Measurements from ENCODE around the gene ITGA6. TPM values are rescaled to one million over a fixed set of nuclear protein-coding genes. Genes with fewer than 3 reads are reported as not detected.

ITGA6 gene
- total RNA-seq, 1 donor from 2014 or later, result 83.8 TPM

DNA sequence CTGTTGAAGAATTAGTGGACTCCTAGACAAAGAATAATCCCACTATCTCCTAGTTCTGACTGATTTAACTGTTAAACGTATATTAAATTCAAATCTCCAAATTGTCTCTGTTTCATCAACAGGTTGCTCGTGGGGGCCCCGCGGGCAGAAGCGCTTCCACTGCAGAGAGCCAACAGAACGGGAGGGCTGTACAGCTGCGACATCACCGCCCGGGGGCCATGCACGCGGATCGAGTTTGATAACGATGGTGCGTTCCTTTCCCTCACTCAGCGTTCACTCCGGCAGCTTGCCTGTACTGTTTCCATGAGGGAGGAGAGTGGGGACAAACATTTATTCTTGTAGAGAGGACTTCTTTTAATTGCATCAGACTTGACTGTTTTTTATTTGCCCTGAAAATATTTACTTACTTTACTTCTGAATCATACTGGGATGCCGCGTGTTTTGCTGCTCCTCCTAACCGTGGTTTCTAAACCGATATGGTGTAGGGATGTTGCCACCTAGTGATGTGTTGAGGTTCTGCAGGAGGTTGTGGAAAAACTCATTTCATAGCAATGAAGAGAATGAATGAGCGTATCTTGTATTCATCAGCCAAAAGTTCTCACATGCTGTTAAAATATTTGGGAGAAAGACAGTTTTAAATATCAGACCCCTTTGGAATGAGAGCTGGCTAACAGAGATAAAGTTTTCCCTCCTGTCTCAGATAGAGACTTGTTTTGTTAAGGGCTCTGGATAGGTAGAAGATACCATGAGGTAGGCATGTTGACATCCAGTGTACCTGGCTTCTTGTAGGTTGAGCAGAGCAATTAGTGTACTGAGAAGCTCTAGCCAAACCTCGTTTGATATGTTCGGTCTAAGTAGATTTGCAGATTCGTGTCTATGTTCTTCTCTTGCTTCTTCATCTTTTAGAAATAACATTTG lies 38.3 kb downstream of the ITGA6 start:
- Mint-ChIP-seq H3K27ac (no peak overlapping the region), H3K4me1 (ENCODE audit: low read depth) (peaks cover 13% of the 10 kb centered on the region), H3K4me3 (ENCODE audit: low read depth) (peak overlapping the region; percentile 29), H3K36me3 (ENCODE audit: insufficient read depth) (peaks cover 10% of the 10 kb centered on the region), H3K27me3 (no peaks in the 10 kb centered on the region), H3K9me3 (ENCODE audit: low read depth) (no peaks in the 10 kb centered on the region)
- TF ChIP-seq, protein P1, sequence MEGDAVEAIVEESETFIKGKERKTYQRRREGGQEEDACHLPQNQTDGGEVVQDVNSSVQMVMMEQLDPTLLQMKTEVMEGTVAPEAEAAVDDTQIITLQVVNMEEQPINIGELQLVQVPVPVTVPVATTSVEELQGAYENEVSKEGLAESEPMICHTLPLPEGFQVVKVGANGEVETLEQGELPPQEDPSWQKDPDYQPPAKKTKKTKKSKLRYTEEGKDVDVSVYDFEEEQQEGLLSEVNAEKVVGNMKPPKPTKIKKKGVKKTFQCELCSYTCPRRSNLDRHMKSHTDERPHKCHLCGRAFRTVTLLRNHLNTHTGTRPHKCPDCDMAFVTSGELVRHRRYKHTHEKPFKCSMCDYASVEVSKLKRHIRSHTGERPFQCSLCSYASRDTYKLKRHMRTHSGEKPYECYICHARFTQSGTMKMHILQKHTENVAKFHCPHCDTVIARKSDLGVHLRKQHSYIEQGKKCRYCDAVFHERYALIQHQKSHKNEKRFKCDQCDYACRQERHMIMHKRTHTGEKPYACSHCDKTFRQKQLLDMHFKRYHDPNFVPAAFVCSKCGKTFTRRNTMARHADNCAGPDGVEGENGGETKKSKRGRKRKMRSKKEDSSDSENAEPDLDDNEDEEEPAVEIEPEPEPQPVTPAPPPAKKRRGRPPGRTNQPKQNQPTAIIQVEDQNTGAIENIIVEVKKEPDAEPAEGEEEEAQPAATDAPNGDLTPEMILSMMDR (IDR thresholded peaks at IDR 0.05; ENCODE audit: unreplicated experiment), result peak; percentile 86
- peak; percentile 34 for DNase-seq (ENCODE audit: low spot score, unreplicated experiment)

- Mint-ChIP-seq H3K4me3 (ENCODE audit: low read depth) (no peak overlapping the region), H3K4me1 (ENCODE audit: low read depth) (peaks cover 13% of the 10 kb centered on the region), H3K27ac (no peak overlapping the region), H3K36me3 (ENCODE audit: insufficient read depth) (peaks cover 13% of the 10 kb centered on the region), H3K27me3 (no peaks in the 10 kb centered on the region), H3K9me3 (ENCODE audit: low read depth) (no peaks in the 10 kb centered on the region)
- TF ChIP-seq, protein P1 (IDR thresholded peaks at IDR 0.05; ENCODE audit: unreplicated experiment), result no peak
- DNase-seq (ENCODE audit: low spot score, unreplicated experiment), result no peak
These were observed 40.0 kb downstream of the ITGA6 start for GRCh38 chr2:172467382-172467781.

DNA sequence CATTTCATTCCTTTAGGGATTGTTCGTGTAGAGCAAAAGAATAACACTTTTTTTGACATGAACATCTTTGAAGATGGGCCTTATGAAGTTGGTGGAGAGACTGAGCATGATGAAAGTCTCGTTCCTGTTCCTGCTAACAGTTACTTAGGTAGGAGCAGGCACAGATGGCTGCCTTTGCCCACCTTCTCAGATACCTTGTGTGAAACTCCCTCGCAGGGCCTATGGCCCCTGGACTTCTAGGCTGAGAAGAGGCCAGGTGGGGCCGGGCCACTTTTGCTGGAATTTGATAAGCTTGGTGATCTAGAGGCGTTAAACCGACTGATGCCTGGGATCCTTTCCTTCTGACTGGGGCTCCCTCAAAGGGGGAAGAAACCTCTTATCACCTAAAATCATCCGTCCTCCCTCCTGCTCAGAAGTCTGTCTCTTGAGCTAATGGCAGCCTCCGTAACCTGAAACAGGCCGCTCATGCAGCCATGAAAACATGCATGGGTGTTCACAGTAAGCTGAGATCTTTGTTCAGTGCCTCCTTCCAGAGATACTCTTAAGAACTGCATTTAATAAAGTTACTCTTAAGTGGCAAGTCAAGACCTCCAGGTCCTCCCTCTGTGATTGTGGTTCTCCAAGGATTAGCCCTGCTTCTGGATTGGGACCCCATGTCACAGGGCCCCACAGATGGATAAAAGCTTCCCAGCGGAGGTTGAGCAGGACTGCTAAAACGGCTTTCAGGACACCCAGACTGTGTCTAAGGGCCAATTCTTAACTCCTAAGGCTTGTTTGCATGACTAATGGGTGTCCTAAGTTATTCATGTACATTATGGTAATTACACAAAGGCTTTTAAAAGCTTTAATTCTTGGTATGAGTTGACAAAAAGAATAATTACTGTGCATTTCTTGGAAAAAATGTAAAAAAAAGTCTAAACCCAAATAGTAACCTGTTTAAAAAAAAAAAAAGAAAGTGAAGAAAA lies 43.9 kb downstream of the ITGA6 start:
- DNase-seq (ENCODE audit: low spot score, unreplicated experiment), result no peak
- H3K4me3 Mint-ChIP-seq (ENCODE audit: low read depth), result no peak overlapping the region
- no peak overlapping the region for H3K27ac Mint-ChIP-seq
- H3K9me3 Mint-ChIP-seq (ENCODE audit: low read depth), result no peaks in the 10 kb centered on the region
- peaks cover 20% of the 10 kb centered on the region for H3K36me3 Mint-ChIP-seq (ENCODE audit: insufficient read depth)
- H3K4me1 Mint-ChIP-seq (ENCODE audit: low read depth), result peaks cover 7% of the 10 kb centered on the region
- TF ChIP-seq, protein P1 (IDR thresholded peaks at IDR 0.05; ENCODE audit: unreplicated experiment), result no peak
- no peaks in the 10 kb centered on the region for H3K27me3 Mint-ChIP-seq

DNA sequence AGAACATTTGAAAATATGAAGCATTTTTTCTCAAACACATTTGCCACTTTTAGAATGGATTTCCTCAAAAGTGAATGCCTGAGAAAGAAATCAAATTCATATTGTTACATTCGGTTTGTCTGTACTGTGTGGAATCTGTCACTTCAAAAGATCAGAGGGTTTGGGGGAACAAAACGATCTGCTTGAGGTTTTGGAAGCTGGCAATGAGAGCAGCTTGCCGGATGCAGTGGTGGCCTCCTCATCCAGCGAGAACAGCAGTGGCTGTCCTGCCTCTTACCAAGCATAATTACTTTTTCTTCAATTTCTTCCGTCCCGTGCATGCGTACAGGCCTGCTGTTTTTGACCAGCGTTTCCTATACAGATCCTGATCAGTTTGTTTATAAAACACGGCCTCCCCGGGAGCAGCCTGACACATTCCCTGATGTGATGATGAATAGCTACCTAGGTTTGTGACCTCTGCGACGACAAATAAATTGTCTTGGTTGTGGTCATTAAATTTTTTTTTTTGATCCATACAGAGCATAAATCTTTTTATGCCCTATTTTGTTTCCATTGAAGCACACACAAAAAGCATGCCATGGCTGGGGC lies 45.2 kb downstream of the ITGA6 start:
- DNase-seq (ENCODE audit: low spot score, unreplicated experiment), result no peak
- H3K27me3 Mint-ChIP-seq, result no peaks in the 10 kb centered on the region
- peaks cover 8% of the 10 kb centered on the region for H3K4me1 Mint-ChIP-seq (ENCODE audit: low read depth)
- no peak overlapping the region for H3K27ac Mint-ChIP-seq
- TF ChIP-seq, protein P1 (IDR thresholded peaks at IDR 0.05; ENCODE audit: unreplicated experiment), result no peak
- H3K9me3 Mint-ChIP-seq (ENCODE audit: low read depth), result no peaks in the 10 kb centered on the region
- no peak overlapping the region for H3K4me3 Mint-ChIP-seq (ENCODE audit: low read depth)
- H3K36me3 Mint-ChIP-seq (ENCODE audit: insufficient read depth), result peaks cover 19% of the 10 kb centered on the region

DNA sequence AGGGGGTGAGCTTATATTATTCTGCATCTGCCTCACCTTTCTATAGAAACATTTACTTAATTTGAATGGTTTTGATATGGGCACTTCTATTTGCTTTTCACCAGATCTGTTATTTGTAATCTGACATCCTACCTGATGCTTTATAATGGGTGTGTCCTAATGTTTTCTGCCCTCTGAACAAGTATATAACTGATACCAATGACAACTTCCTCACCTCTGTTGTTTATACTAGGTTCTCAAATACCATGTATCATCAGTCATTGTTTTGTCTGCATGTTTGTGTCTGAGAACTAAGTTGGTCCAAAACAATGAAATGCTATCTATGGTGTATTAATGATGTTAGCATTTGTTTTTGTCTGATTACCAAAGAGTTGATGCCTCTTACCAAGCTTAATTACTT lies 45.8 kb downstream of the ITGA6 start:
- Mint-ChIP-seq H3K9me3 (ENCODE audit: low read depth) (no peaks in the 10 kb centered on the region), H3K36me3 (ENCODE audit: insufficient read depth) (peaks cover 18% of the 10 kb centered on the region), H3K4me1 (ENCODE audit: low read depth) (peaks cover 8% of the 10 kb centered on the region), H3K27ac (no peak overlapping the region), H3K4me3 (ENCODE audit: low read depth) (no peak overlapping the region), H3K27me3 (no peaks in the 10 kb centered on the region)
- TF ChIP-seq, protein P1 (IDR thresholded peaks at IDR 0.05; ENCODE audit: unreplicated experiment), result no peak
- no peak for DNase-seq (ENCODE audit: low spot score, unreplicated experiment)
